HG03520 (cell line): ENCODE results near the gene ELAPOR1.

Experiments
- ATAC-seq: cut with Tn5 transposase; IDR thresholded peaks from one replicate; pipeline ENCODE4 v1.9.1; 2021; ENCODE audit warnings: mild to moderate bottlenecking, moderate library complexity; ENCODE audit not compliant: unreplicated experiment

Gene ELAPOR1

GRCh38 chr1:109094377-109094803 lies 19.5 kb upstream of the ELAPOR1 start:
- ATAC-seq, result no peak

GRCh38 chr1:109094871-109095270 lies 19.0 kb upstream of the ELAPOR1 start:
- ATAC-seq, result no peak

GRCh38 chr1:109095631-109096030 lies 18.3 kb upstream of the ELAPOR1 start:
- no peak for ATAC-seq

GRCh38 chr1:109096120-109096519 lies 17.8 kb upstream of the ELAPOR1 start:
- no peak for ATAC-seq

- ATAC-seq, result peak; percentile 90
Observed at GRCh38 chr1:109099938-109100773, 13.8 kb upstream of the ELAPOR1 start.

- no peak for ATAC-seq
Observed at GRCh38 chr1:109104364-109105151, 9.4 kb upstream of the ELAPOR1 start.

GRCh38 chr1:109105881-109106280 lies 8.0 kb upstream of the ELAPOR1 start:
- ATAC-seq, result no peak

GRCh38 chr1:109107785-109108184 lies 6.1 kb upstream of the ELAPOR1 start:
- ATAC-seq, result no peak

GRCh38 chr1:109109906-109110305 lies 4.0 kb upstream of the ELAPOR1 start:
- no peak for ATAC-seq

GRCh38 chr1:109111386-109112055 lies 2.4 kb upstream of the ELAPOR1 start:
- ATAC-seq, result no peak

GRCh38 chr1:109112056-109112651 lies 1.8 kb upstream of the ELAPOR1 start:
- ATAC-seq, result no peak

GRCh38 chr1:109112652-109113285 lies 1.1 kb upstream of the ELAPOR1 start:
- peak; percentile 46 for ATAC-seq

GRCh38 chr1:109114342-109114674 lies 393 bp downstream of the ELAPOR1 start:
- no peak for ATAC-seq

GRCh38 chr1:109115685-109116084 lies 1.8 kb downstream of the ELAPOR1 start:
- no peak for ATAC-seq

GRCh38 chr1:109116286-109116685 lies 2.4 kb downstream of the ELAPOR1 start:
- no peak for ATAC-seq

- no peak for ATAC-seq
Observed at GRCh38 chr1:109118089-109118488, 4.2 kb downstream of the ELAPOR1 start.

- no peak for ATAC-seq
Observed at GRCh38 chr1:109120356-109120755, 6.4 kb downstream of the ELAPOR1 start.

GRCh38 chr1:109131059-109131458 lies 17.1 kb downstream of the ELAPOR1 start:
- no peak for ATAC-seq

GRCh38 chr1:109131800-109132199 lies 17.9 kb downstream of the ELAPOR1 start:
- ATAC-seq, result no peak

GRCh38 chr1:109133002-109133706 lies 19.2 kb downstream of the ELAPOR1 start:
- no peak for ATAC-seq
